Measurements from ENCODE around the gene GPR12.

The GPR12 gene, protein sequence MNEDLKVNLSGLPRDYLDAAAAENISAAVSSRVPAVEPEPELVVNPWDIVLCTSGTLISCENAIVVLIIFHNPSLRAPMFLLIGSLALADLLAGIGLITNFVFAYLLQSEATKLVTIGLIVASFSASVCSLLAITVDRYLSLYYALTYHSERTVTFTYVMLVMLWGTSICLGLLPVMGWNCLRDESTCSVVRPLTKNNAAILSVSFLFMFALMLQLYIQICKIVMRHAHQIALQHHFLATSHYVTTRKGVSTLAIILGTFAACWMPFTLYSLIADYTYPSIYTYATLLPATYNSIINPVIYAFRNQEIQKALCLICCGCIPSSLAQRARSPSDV

DNA sequence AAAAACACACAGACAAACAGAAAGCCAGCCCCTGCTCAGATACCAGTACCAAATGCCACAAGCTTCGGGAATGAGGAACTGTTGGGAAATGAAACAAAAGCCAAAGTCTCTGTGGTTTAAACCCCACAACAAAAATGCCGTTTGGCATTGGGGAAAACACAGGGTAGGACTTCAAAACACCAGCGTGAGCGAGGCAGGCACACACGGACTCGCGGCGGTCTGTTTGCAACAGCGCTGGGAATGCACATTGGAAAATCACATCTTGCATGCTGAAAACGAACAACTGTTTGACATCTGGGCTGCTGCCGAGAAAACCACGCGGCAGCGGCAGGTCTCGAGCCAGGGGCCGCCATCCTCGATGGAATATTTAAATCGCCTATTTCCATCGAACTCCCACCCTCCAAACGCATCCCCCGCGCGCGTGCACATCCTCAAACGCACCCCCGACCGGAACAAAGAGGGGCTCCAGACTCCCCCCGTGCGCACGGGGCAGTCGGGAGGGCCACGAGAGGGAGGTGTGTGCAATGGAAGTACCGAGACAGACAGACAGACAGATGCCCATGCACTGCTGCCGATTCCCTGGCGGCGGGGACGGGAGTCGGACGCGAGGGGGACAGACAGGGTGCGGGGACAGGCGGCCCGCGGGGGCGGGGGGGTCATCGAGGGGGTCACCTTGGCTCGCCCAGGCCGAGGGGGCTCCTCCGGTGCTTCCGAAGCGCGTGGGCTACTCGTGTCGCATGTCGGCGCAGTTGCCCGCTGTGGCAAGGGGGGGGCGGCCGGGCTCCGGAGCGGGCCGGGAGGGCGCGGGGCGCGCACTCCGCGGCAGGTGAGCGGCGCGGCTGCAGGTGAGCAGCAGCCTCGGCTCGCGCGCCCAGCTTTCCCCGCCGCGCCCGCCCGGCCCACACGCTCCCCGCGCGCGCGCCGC lies at the start of gene GPR12:
Gene GPR12 (minus strand): TSS at position 880 of the 925 bp plus-strand sequence. CDS start 959 bp downstream, outside the sequence.
- peak; percentile 1 for DNase-seq

GRCh38 chr13:26810095-26810494 lies 49.5 kb upstream of the GPR12 start:
- no peak for DNase-seq

DNA sequence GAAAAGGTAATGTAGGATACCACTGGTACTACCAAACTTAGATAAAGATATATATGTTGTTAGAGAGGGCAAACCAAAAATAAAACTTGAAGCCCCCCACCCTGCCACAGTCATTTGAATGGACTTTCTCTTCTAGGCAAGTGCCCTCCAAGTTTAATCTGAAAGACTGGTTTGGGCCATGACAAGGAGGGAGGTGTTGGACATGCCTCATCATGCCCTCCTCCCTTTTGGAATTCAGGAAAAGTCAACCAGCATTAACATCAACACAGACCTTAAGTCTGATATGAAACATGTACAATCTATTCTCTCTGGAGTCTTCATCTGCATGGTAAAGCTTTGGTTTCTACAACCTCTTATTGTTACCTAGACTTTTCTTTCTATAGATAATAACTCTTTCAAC lies 46.3 kb upstream of the GPR12 start:
- no peak for DNase-seq

DNA sequence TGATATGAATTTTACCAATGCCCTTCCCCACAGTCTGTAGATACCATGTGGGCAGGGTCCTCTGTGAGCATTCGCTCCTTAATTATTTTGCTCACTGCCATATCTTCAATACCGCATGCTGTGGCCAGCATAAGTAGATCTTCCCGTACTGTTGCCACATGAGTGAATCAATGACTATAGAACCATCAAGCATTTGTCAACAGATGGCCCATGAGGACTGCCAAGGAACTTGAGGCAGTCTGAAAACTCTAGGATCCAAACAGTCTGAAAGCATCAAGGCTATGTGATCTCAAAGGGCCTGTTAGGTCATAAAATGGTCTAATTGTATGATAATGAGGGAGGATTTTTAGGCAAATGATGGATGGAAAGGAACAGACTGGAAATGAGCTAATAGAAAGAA lies 27.4 kb upstream of the GPR12 start:
- DNase-seq, result no peak

DNA sequence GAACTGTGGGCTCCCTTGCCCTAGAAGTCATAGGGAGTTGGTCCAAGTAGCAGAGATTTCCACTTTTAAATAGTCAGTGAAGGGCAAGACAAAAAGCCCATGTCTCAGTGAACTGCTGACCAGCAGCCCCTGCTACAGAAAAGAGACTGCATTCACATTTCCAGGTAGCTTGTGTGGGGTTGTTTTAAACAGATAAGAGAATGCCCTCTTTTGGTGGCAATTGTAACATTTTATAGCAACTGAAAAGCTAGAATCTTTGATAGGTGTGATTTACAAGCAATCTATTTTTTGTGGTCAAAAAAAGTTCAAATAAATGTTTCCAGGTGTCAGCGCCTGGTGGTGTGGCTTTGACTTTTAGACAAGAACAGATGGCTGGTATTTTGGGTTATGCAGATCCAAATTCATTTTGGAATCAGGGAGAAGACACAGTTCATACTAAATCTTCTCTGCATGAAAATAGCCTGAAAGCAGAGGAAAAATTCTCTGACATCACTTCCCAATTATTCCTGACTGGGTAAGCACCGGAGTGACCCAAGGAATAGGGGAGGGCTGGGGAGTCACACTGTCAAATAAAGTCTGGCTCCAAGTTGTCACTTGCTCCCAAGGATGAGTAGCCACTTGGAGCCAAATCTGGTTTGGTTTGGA lies 26.2 kb upstream of the GPR12 start:
- no peak for DNase-seq

DNA sequence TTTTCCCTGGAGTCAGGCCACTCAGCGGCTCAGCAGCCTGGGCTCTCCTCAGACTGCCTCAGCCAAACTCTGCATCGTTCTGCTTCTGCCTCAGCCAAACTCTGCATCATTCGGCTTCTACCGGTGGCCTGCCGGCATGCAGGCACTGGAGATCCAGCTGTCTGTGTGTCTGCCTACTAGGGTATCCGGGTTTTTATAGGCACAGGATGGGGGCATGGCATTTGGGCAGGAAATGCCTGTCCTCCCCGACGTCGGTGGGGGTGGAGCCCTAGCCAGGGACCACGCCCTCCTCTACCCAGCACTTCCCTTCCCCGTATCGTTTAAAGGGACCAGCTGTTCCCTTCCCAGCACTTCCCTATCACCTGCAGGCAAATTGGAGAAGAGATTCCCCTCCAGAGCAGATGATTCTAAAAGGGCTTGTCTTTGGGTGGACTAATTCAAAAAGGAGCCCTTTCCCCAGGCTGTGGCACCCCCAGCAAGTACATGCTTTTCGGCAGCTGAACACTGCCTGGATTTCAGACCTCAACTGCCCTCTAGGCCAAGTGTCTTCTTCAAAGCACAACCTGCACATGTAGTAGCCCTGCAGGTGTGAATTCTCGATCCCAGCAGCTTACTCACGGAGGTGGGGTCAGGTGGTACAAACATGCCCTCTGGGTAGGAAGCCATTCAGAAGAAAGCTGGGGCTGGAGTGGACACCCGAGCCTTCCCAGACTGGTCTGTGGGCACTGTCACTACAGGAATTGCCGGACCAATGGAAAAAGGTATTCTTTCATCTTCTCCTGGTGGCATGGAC lies 25.4 kb upstream of the GPR12 start:
- DNase-seq, result peak; percentile 15

DNA sequence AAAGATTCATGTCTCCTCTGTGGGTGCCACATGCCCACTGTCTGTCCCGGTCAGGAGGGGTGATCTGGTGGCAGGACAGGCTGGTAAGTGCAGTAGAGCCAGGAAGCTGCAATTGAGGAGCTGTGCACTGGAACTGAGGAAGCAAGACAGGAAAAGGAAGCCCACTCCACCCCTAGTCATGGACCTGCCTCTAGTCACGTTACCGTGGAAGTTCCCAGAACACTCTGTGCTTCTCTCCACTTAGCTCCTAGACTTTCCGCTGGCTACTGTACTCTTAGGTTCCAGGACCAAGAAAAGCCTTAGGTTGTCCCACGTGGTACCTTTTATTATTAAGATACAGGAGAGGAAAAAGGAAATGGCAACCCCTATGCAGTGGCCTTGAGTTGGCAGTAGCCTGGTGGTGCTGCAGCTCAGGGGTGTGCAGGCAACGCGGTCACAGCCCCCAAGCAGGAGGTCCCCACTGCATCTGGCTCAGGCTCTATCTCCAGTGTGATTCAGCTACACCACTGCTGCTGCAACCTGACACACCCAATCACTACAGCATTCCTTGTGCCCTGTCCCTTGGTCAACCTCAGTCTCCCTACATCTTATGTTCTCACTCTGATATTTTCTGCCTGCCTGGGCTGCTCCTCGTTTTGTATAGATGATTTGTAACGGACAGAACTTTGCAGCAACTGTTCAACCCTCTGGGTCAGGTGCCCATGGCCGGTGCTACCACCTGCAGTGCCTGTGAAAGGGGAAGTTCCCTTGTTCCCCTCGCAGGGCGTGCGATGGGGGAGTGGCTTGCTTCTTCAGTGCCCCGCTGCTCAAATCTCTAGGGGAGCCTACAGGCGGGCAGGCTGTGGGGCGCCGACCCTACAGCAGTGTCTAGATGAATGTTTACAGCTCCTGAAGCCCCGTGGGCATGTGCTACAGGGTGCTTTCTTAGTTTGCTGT lies 24.4 kb upstream of the GPR12 start:
- DNase-seq, result no peak

DNA sequence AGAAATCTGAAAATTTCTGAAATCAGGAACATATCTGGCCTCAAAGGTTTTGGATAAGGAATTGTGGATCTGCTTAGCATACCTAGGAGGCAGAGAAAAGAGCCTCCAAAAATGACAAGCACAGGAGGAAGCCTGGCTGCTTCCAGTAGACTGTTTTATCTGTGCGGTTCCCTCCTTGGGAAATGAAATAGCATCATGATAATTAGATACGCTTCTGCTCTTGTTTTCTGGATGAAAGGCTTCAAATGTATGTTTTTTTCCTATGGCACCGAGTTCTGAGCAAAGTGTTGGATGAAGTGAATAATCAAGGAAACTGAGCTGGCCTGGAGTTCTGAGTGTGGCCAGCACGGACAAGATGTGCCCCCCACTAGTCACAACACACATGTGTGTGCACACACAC lies 19.8 kb upstream of the GPR12 start:
- DNase-seq, result no peak

DNA sequence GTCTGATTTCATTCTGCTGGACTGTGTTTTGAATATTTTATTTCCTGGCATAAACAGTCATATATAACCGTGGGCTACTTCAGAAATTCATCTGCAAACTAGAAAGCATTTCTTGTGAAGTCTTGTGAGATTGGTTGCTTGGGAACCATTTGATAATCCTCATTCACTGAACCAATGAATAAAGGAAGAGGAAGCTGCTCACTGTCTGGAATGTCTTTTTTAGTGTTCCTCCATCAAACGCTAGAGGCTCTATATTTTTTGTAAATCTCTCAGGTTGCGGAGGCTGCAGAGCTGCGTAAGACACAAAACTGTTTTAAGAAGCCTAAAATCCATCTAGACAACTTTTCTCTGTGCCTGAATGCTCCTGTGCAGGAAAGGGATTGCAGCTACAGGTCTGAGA lies 18.7 kb upstream of the GPR12 start:
- no peak for DNase-seq

- DNase-seq, result no peak
These were observed 11.9 kb upstream of the GPR12 start for GRCh38 chr13:26772531-26772930.

DNA sequence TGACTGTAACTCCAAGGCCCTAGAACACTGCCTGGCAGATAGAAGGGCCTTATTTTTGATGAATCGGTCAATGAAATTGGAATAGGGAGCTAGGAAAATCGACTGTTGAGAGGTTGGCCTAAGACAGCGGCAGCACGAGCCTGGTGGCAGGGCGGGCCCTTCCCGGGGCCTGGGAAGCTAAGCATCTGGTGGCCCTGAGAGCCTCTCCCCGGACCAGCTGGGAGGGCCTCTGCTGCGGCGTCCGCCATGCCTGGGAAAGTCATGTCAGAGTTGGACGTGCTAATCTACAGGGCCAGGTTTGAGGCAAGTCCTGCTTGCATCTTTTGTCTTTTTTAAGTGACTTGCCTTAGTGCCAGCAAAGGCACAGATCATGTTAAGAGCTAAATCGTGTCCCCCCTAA lies 11.2 kb upstream of the GPR12 start:
- DNase-seq, result no peak

GRCh38 chr13:26762745-26763345 lies 2.3 kb upstream of the GPR12 start:
- no peak for DNase-seq

GRCh38 chr13:26760832-26761582 lies 421 bp upstream of the GPR12 start:
- no peak for DNase-seq

DNA sequence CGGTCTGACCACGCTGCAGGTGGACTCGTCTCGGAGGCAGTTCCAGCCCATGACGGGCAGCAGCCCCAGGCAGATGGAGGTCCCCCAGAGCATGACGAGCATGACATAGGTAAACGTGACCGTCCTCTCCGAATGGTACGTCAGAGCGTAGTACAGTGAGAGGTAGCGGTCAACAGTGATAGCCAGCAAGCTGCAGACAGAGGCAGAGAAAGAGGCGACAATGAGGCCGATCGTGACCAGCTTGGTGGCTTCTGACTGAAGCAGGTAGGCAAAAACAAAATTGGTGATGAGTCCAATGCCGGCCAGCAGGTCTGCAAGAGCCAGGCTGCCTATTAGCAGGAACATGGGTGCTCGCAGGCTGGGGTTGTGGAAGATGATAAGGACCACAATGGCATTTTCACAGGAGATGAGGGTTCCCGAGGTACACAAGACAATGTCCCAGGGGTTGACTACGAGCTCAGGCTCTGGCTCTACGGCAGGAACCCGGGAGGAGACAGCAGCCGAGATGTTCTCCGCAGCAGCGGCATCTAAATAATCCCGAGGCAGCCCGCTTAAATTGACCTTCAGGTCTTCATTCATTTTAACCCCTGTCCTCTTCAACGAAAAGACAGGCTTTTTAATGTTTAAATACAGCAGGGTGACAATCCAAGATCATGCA lies 1.2 kb downstream of the GPR12 start:
- DNase-seq, result peak; percentile 14

DNA sequence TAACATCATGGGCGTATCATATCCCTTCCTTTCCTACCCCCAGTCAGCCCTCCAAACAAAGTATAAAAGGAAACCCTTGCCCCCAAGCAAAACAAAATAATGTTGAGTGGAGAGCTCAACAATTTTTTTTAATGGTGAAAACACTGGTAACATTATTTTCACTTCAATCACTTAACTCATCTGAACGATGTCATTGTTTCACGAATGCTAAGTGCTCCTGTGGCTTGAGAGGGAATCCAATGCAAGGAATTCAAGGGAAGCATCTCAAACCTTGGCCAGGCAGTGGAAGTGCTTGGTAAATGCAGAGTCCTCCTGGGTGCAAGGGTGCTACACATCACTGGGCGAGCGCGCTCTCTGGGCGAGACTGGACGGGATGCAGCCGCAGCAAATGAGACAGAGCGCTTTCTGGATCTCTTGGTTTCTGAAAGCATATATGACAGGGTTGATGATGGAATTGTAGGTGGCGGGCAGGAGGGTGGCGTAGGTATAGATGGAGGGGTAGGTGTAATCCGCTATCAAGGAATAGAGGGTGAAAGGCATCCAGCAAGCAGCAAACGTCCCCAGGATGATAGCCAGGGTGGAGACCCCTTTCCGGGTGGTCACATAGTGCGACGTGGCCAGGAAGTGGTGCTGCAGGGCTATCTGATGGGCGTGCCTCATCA lies 2.0 kb downstream of the GPR12 start:
- no peak for DNase-seq

GRCh38 chr13:26756961-26757360 lies 3.6 kb downstream of the GPR12 start:
- no peak for DNase-seq

- DNase-seq, result no peak
These were observed 7.9 kb downstream of the GPR12 start for GRCh38 chr13:26752671-26753070.

- no peak for DNase-seq
These were observed 10.7 kb downstream of the GPR12 start for GRCh38 chr13:26749905-26750304.

GRCh38 chr13:26749285-26749684 lies 11.3 kb downstream of the GPR12 start:
- no peak for DNase-seq

Data from NCI-H2227 treated with DMSO at 0.1 percent for 48 hours (cell line).